Left ventricle myocardium inferior (tissue), 1 donor: Measurements from ENCODE around the gene KLK14. TPM values are rescaled to one million over a fixed set of nuclear protein-coding genes. Genes with fewer than 3 reads are reported as not detected.

Experiments used
- DNase-seq: peaks from one replicate; pipeline ENCODE4 v3.0.0-alpha.2; 2020
- H3K27ac ChIP-seq: fragments of 200-600 bp; replicated peaks from 2 replicates; pipeline ENCODE4 v1.8.0; 2021
- H3K27me3 ChIP-seq: fragments of 200-600 bp; 2 replicates; pipeline ENCODE4 v1.8.0; 2021; ENCODE audit warnings: low read depth
- H3K36me3 ChIP-seq: fragments of 200-600 bp; 2 replicates; pipeline ENCODE4 v1.8.0; 2021
- H3K4me1 ChIP-seq: fragments of 200-600 bp; 2 replicates; pipeline ENCODE4 v1.8.0; 2021
- H3K4me3 ChIP-seq: fragments of 200-600 bp; 2 replicates; pipeline ENCODE4 v1.8.0; 2021; ENCODE audit warnings: mild to moderate bottlenecking, moderate library complexity
- H3K9me3 ChIP-seq: fragments of 200-600 bp; replicated peaks from 2 replicates; pipeline ENCODE4 v1.8.0; 2021
- CTCF ChIP-seq: fragments of 200-600 bp; IDR thresholded peaks from 2 replicates; pipeline ENCODE4 v1.8.0; 2021; ENCODE audit warnings: antibody characterized with exemption, mild to moderate bottlenecking, borderline replicate concordance
- intact Hi-C: fragments of 100-400 bp; cut with micrococcal nuclease; formaldehyde crosslinking; loops from one replicate; pipeline ENCODE4 v1.11.0; 2022
- total RNA-seq: library from RNA; stranded (reverse); fragmentation: NEBNext Ultra II Directional; extraction: Animal tissue kit (Norgen Biotek cat#: 25700); gene quantifications from one replicate; pipeline ENCODE4 v1.2.1, GENCODE V29; 2021
- donor health status: DM: no; HTN: yes; CAD: no; lungs with severe emphysema.

Gene KLK14
- total RNA-seq, 1 donor from 2014 or later: 1.6 TPM

DNA sequence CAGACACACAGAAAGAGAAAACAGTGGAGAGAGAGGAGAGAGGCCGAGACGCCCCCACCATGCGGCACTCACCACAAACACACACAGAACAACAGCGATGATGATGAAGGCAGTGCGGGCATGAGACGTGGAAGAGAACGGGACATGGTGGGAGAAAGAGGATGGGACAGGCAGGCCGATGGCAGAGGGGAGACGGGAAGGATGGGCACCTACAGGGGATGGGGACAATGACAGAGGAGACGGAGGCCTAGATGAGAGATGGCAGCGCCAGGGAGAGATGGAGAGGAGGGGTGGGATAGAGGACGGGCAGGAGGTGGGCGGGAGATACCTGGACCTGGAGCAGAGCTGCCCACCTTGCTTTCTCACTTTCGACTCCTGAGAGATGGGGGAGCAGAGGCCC, 1.1 kb upstream of the KLK14 start:
- no peak for DNase-seq
- intact Hi-C loops: no loop called here
- no peaks in the 10 kb centered on the region for H3K36me3 ChIP-seq
- no peak overlapping the region for H3K4me3 ChIP-seq
- TF ChIP-seq CTCF: no peak
- no peaks in the 10 kb centered on the region for H3K9me3 ChIP-seq
- peaks cover 25% of the 10 kb centered on the region for H3K27me3 ChIP-seq
- H3K27ac ChIP-seq: no peak overlapping the region
- H3K4me1 ChIP-seq: peaks cover 6% of the 10 kb centered on the region

DNA sequence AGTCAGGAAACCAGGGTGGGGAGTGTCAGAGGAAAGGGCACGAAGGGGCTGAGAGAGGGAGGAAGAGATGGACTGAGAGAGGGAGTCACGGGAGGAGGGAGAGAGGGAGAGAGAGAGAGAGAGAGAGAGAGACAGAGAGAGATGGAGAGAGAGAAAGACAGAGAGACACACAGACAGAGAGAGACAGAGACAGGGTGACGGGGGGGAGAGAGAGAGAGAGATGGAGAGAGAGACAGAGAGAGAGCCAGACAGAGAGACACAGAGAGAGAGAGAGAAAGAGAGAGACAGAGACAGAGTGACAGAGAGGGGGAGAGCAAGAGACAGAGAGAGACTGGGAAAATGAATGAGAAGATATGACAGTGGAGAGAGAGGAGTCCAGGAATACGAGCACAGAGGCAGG, 494 bp upstream of the KLK14 start:
- no peaks in the 10 kb centered on the region for H3K36me3 ChIP-seq
- no peak overlapping the region for H3K4me3 ChIP-seq
- H3K9me3 ChIP-seq: no peaks in the 10 kb centered on the region
- H3K4me1 ChIP-seq: peaks cover 6% of the 10 kb centered on the region
- TF ChIP-seq CTCF: no peak
- no peak overlapping the region for H3K27ac ChIP-seq
- peaks cover 25% of the 10 kb centered on the region for H3K27me3 ChIP-seq
- no peak for DNase-seq
- intact Hi-C loops: no loop called here

GRCh38 chr19:51081476-51081875, 1.2 kb downstream of the KLK14 start:
- H3K4me1 ChIP-seq: peaks cover 6% of the 10 kb centered on the region
- H3K27ac ChIP-seq: no peak overlapping the region
- no peak overlapping the region for H3K4me3 ChIP-seq
- DNase-seq: no peak
- H3K9me3 ChIP-seq: no peaks in the 10 kb centered on the region
- intact Hi-C loops: no loop called here
- H3K27me3 ChIP-seq: peaks cover 30% of the 10 kb centered on the region
- H3K36me3 ChIP-seq: no peaks in the 10 kb centered on the region
- TF ChIP-seq CTCF: no peak

DNA sequence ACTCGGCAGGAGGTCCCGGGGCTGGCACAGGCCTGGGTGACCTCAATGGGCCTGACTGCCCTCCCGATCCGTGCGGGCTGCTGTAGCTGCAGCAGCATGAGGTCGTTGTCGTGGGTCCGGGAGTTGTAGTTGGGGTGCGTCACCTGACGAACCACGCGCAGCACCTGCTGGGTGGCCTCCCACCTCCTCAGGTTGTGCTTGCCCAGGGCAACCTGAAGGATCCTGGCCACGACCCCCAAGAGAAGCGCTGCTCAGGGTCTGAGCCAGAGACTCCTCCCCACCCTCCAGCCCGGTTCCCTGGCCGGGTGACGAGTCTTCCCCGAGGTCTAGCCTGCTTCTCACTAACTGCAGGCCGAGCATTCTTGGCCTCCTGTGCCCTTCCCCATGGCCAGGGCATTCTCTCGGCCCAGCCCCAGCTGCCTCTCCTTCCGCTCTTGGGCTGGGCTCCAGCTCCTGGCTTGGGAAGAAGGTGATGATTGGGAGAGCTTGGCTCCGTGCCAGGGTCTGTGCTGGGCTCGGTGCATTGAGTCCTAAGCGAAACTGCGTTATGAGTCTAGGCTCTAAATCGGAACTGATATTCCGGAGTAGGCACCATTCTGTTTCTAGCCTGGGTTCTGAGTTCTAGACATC, 3.1 kb downstream of the KLK14 start:
- peak; percentile 75 for DNase-seq
- Histone ChIP-seq H3K4me3 (no peak overlapping the region), H3K27me3 (peaks cover 36% of the 10 kb centered on the region), H3K9me3 (peaks cover 4% of the 10 kb centered on the region), H3K36me3 (no peaks in the 10 kb centered on the region), H3K27ac (peak overlapping the region; percentile 54), H3K4me1 (peaks cover 6% of the 10 kb centered on the region)
- no peak for TF ChIP-seq CTCF
- intact Hi-C loops: no loop called here

GRCh38 chr19:51078731-51079130, 4.0 kb downstream of the KLK14 start:
- no peak for DNase-seq
- intact Hi-C loops: no loop called here
- H3K9me3 ChIP-seq: peaks cover 12% of the 10 kb centered on the region
- H3K27ac ChIP-seq: no peak overlapping the region
- no peaks in the 10 kb centered on the region for H3K36me3 ChIP-seq
- TF ChIP-seq CTCF: no peak
- H3K4me1 ChIP-seq: peaks cover 6% of the 10 kb centered on the region
- peaks cover 35% of the 10 kb centered on the region for H3K27me3 ChIP-seq
- no peak overlapping the region for H3K4me3 ChIP-seq
